Measurements from ENCODE around the gene RPTOR.

RPTOR gene

GRCh38 chr17:80773243-80773991, 228.8 kb downstream of the RPTOR start:
- no peak for DNase-seq

- DNase-seq, result peak; percentile 61
Observed at GRCh38 chr17:80774146-80774545, 229.5 kb downstream of the RPTOR start.

GRCh38 chr17:80774643-80775281, 230.1 kb downstream of the RPTOR start:
- DNase-seq, result no peak

GRCh38 chr17:80775863-80776262, 231.2 kb downstream of the RPTOR start:
- no peak for DNase-seq

GRCh38 chr17:80777274-80777673, 232.6 kb downstream of the RPTOR start:
- no peak for DNase-seq

GRCh38 chr17:80778716-80779115, 234.1 kb downstream of the RPTOR start:
- DNase-seq, result no peak

- DNase-seq, result no peak
Observed at GRCh38 chr17:80779336-80779735, 234.7 kb downstream of the RPTOR start.

GRCh38 chr17:80779961-80780380, 235.3 kb downstream of the RPTOR start:
- no peak for DNase-seq

- no peak for DNase-seq
Observed at GRCh38 chr17:80780381-80781198, 236.0 kb downstream of the RPTOR start.

GRCh38 chr17:80781211-80781610, 236.6 kb downstream of the RPTOR start:
- no peak for DNase-seq

- DNase-seq, result no peak
Observed at GRCh38 chr17:80781807-80782277, 237.2 kb downstream of the RPTOR start.

GRCh38 chr17:80782536-80783427, 238.1 kb downstream of the RPTOR start:
- DNase-seq, result no peak

- no peak for DNase-seq
Observed at GRCh38 chr17:80783486-80783885, 238.8 kb downstream of the RPTOR start.

- no peak for DNase-seq
Observed at GRCh38 chr17:80783971-80784370, 239.3 kb downstream of the RPTOR start.

GRCh38 chr17:80785477-80786178, 241.0 kb downstream of the RPTOR start:
- DNase-seq, result peak; percentile 70

- DNase-seq, result peak; percentile 43
Observed at GRCh38 chr17:80786470-80786869, 241.8 kb downstream of the RPTOR start.

GRCh38 chr17:80786887-80787286, 242.2 kb downstream of the RPTOR start:
- DNase-seq, result no peak

GRCh38 chr17:80787881-80788280, 243.2 kb downstream of the RPTOR start:
- no peak for DNase-seq

- DNase-seq, result no peak
Observed at GRCh38 chr17:80789356-80789902, 244.8 kb downstream of the RPTOR start.

GRCh38 chr17:80790021-80790765, 245.6 kb downstream of the RPTOR start:
- DNase-seq, result no peak

Data from NCI-H2107 (cell line).